ENCODE measurements around the gene PLA2G1B.

The PLA2G1B gene

DNA sequence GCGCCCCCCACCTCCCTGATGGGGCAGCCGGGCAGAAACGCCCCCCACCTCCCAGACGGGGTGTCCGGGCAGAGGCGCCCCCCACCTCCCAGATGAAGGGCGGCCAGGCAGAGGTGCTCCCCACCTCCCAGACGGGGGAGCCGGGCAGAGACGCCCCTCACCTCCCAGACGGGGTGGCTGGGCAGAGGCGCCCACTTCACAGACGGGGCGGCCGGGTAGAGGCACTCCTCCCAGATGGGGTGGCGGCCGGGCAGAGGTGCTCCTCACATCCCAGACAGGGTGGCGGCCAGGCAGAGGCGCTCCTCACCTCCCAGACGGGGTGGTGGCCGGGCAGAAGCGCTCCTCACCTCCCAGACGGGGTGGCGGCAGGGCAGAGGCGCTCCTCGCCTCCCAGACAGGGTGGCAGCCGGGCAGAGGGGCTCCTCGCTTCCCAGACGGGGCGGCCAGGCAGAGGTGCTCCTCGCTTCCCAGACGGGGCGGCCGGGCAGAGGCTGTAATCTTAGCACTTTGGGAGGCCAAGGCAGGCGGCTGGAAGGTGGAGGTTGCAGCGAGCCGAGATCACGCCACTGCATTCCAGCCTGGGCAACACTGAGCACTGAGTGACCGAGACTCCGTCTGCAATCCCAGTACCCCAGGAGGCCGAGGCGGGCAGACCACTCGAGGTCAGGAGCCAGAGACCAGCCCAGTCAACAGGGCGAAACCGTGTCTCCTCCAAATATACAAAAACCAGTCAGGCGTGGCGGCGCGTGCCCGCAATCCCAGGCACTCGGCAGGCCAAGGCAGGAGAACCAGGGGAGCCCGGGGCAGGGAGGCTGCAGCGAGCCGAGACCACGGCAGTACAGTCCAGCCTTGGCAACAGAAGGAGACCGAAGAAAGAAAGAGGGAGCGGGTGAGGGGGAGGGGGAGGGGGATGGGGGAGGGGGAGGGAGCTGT, 49.2 kb downstream of the PLA2G1B start:
- DNase-seq (ENCODE audit: low read depth, low spot score) = no peak
- H3K27ac ChIP-seq = no peak overlapping the region

DNA sequence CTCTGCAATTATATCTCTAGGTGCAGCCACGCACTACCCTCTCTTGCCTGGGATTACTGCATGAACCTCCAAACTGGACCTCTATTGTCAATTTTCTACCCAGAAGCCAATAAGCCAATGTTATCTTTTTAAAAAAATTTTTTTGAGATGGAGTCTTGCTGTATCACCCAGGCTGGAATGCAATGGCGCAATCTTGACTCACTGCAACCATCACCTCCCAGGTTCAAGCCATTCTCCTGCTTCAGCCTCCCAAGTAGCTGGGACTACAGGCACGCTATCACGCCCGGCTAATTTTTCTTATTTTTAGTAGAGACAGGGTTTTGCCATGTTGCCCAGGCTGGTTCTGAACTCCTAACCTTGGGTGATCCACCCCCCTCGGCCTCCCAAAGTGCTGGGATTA, 50.8 kb downstream of the PLA2G1B start:
- H3K27ac ChIP-seq = no peak overlapping the region
- no peak for DNase-seq (ENCODE audit: low read depth, low spot score)
